Retinal pigment epithelial cell (primary cell): ENCODE measurements around the gene OR11H12.
"Not testable (repeated sequence)": the region's sequence is repeated elsewhere in the genome, so short reads cannot be mapped to it uniquely, and the experiment has no call there.

Experiments used
- DNase-seq: peaks from one replicate; pipeline ENCODE4 v3.0.0-alpha.2; 2010; ENCODE audit warnings: low read depth
- H3K4me3 ChIP-seq: 2 replicates; pipeline ENCODE4 v1.5.1; 2011; ENCODE audit warnings: mild to moderate bottlenecking, low read length, control low read depth, moderate library complexity

The OR11H12 gene

GRCh38 chr14:18600817-18601216, at the start of gene OR11H12:
TSS of gene OR11H12 (plus strand) at chr14:18601117. CDS start at chr14:18601117, 0 bp downstream.
- not testable (repeated sequence) for DNase-seq

GRCh38 chr14:18582908-18583307, 18.0 kb upstream of the OR11H12 start:
- not testable (repeated sequence) for H3K4me3 ChIP-seq, DNase-seq

More at GRCh38 chr14:18600817-18601216, at the start of gene OR11H12:
- not testable (repeated sequence) for H3K4me3 ChIP-seq

GRCh38 chr14:18626610-18627213, 25.8 kb downstream of the OR11H12 start:
- not testable (repeated sequence) for DNase-seq, H3K4me3 ChIP-seq

- H3K4me3 ChIP-seq, DNase-seq: not testable (repeated sequence)
Measured at GRCh38 chr14:18636066-18636465, 35.1 kb downstream of the OR11H12 start.

GRCh38 chr14:18638032-18638431, 37.1 kb downstream of the OR11H12 start:
- H3K4me3 ChIP-seq, DNase-seq: not testable (repeated sequence)

GRCh38 chr14:18638785-18639184, 37.9 kb downstream of the OR11H12 start:
- H3K4me3 ChIP-seq, DNase-seq: not testable (repeated sequence)

- DNase-seq, H3K4me3 ChIP-seq: not testable (repeated sequence)
Measured at GRCh38 chr14:18646075-18646730, 45.3 kb downstream of the OR11H12 start.
